ENCODE results near the gene ZDHHC20.

DNA sequence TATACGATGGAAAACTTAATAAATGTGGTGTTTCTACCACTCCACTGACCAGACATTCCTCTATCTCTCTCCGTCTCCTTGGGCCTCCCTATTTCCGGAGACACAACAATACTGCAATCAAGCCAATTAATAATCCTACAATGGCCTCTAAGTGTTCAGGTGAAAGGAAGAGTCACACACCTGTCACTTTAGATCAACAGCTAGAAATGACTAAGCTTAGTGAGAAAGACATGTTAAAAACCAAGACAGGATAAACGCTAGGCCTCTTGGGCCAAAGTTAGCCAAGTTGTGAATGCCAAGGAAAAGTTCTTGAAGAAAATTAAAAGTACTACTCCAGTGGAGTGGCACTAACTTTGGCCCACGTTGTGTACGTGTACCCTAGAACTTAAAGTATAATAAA lies 22.5 kb downstream of the ZDHHC20 start:
- TF ChIP-seq ZFX (IDR thresholded peaks at IDR 0.05; ENCODE audit: borderline replicate concordance) = no peak
- TF ChIP-seq, protein P1, sequence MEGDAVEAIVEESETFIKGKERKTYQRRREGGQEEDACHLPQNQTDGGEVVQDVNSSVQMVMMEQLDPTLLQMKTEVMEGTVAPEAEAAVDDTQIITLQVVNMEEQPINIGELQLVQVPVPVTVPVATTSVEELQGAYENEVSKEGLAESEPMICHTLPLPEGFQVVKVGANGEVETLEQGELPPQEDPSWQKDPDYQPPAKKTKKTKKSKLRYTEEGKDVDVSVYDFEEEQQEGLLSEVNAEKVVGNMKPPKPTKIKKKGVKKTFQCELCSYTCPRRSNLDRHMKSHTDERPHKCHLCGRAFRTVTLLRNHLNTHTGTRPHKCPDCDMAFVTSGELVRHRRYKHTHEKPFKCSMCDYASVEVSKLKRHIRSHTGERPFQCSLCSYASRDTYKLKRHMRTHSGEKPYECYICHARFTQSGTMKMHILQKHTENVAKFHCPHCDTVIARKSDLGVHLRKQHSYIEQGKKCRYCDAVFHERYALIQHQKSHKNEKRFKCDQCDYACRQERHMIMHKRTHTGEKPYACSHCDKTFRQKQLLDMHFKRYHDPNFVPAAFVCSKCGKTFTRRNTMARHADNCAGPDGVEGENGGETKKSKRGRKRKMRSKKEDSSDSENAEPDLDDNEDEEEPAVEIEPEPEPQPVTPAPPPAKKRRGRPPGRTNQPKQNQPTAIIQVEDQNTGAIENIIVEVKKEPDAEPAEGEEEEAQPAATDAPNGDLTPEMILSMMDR (IDR thresholded peaks at IDR 0.05) = no peak

All from 22Rv1 (cell line).